Adrenal gland (tissue), 12 donors: Measurements from ENCODE around the gene MRPL36. TPM values are rescaled to one million over a fixed set of nuclear protein-coding genes. Genes with fewer than 3 reads are reported as not detected.

Experiments used
- DNase-seq, 7 donors: peaks; one replicate each; pipeline ENCODE4 v3.0.0-alpha.2; 2019 to 2020
- H3K27ac ChIP-seq, 5 donors: fragments of 200-600 bp; sonication (generic) in 4 of 5; 1 replicate in 3 of 5; 2 replicates in 2 of 5; pipeline versions ENCODE4 v1.5.1 to v1.8.0; 2016 to 2020; ENCODE audit warnings: mild to moderate bottlenecking in 1 of 5
- H3K27me3 ChIP-seq: fragments of 200-600 bp; 2 replicates; pipeline ENCODE4 v1.8.0; 2021
- H3K36me3 ChIP-seq, 2 donors: fragments of 200-600 bp; replicated peaks in 1 of 2; 1 replicate in 1 of 2; 2 replicates in 1 of 2; pipeline versions ENCODE4 v1.5.1 to v1.8.0; 2018 to 2022
- H3K4me1 ChIP-seq, 2 donors: fragments of 200-600 bp; replicated peaks in 1 of 2; 1 replicate in 1 of 2; 2 replicates in 1 of 2; pipeline versions ENCODE4 v1.5.1 to v1.8.0; 2018 to 2021
- H3K4me3 ChIP-seq, 4 donors: fragments of 200-600 bp; sonication (generic) in 3 of 4; one replicate each; pipeline ENCODE4 v1.5.1; 2016 to 2018
- H3K9me3 ChIP-seq, 3 donors: fragments of 200-600 bp; sonication (generic) in 1 of 3; replicated peaks in 1 of 3; 1 replicate in 2 of 3; 2 replicates in 1 of 3; pipeline versions ENCODE4 v1.5.1 to v1.8.0; 2016 to 2021
- POLR2A ChIP-seq, 2 donors: fragments of 450-650 bp; IDR thresholded peaks; one replicate each; pipeline ENCODE4 v1.6.1; 2017; ENCODE audit warnings: antibody characterized with exemption in 2 of 2, mild to moderate bottlenecking in 2 of 2, moderate library complexity in 1 of 2
- WGBS, 4 donors: extraction: QIAGEN DNeasy Blood & Tissue Kit in 2 of 4; methylation state at CpG; one replicate each; pipeline versions ENCODE4 v1.1.5 to v1.1.7; 2013 to 2017; 5-methylcytosine and 5-hydroxymethylcytosine counted together
- intact Hi-C, 2 donors: fragments of 100-400 bp; cut with DNase I; formaldehyde crosslinking; loops; one replicate each; pipeline versions ENCODE4 v1.14.1 to v1.15.0; 2022 to 2023
- polyA plus RNA-seq, 3 donors: library from polyadenylated mRNA; stranded (reverse); fragments of 200-250 nt in 2 of 3; fragments of 350-450 nt in 1 of 3; fragmentation: Illumina TruSeq in 1 of 3; extraction: RNeasy Lipid Tissue Mini Kit (QIAGEN cat#74804) in 1 of 3; gene quantifications; one replicate each; pipeline ENCODE4 v1.2.3, GENCODE V29; 2013 to 2014
- total RNA-seq, 9 donors: library from RNA; depleted of rRNA in 4 of 9; stranded (reverse); fragments of >200 nt in 4 of 9; fragments of 120-200 nt in 1 of 9; fragmentation: NEBNext Ultra II Directional in 1 of 9; extraction: Animal tissue kit (Norgen Biotek cat#: 25700) in 1 of 9; gene quantifications; one replicate each; pipeline versions ENCODE4 v1.1.0 to v1.2.4, GENCODE V29; 2013 to 2023
- TF ChIP-seq, protein P1 (sequence below), 6 experiments: fragments of 450-650 bp in 4 of 6; fragments of 200-600 bp in 2 of 6; sonication (generic) in 1 of 6; IDR thresholded peaks; 1 replicate in 5 of 6; 2 replicates in 1 of 6; pipeline versions ENCODE4 v1.5.1 to v1.8.0; 2016 to 2021; ENCODE audit warnings: antibody characterized with exemption in 6 of 6, mild to moderate bottlenecking in 2 of 6, moderate library complexity in 1 of 6
- donor health status: healthy with polysubstance abuse.
- donor health status: Bipolar disorder and iron deficiency.
- donor health status: DM: yes; HTN: yes; CAD: no.
- donor health status: DM: no; HTN: no; CAD: no.
- donor health status: DM: no; HTN: no; CAD: no.
- donor health status: DM: yes; HTN: yes; CAD: no.

MRPL36 gene
- total and polyA plus RNA-seq, 12 donors = 23.3 to 97.4 (median 61.3) TPM

DNA sequence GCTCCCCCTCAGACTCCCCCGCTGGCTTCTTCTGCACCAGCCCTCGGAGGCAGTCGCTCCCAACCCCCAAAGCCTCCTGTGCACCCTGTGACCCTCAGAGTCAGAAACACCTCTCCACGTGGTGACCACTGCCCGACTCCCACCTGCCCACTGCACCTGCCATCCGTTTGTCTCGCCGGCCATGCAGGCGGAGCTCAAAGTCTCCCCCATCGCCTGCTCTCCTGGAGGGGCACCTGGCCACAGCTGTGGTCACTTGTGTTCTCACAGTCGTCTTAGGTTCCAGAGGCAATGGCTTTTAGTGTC lies 38.2 kb downstream of the MRPL36 start:
- H3K9me3 ChIP-seq = no peaks in the 10 kb centered on the region
- WGBS, 4 donors = 69 to 80% (median 74%) methylated on average over 3 to 11 of the region's 11 CpGs
- TF ChIP-seq, protein P1, sequence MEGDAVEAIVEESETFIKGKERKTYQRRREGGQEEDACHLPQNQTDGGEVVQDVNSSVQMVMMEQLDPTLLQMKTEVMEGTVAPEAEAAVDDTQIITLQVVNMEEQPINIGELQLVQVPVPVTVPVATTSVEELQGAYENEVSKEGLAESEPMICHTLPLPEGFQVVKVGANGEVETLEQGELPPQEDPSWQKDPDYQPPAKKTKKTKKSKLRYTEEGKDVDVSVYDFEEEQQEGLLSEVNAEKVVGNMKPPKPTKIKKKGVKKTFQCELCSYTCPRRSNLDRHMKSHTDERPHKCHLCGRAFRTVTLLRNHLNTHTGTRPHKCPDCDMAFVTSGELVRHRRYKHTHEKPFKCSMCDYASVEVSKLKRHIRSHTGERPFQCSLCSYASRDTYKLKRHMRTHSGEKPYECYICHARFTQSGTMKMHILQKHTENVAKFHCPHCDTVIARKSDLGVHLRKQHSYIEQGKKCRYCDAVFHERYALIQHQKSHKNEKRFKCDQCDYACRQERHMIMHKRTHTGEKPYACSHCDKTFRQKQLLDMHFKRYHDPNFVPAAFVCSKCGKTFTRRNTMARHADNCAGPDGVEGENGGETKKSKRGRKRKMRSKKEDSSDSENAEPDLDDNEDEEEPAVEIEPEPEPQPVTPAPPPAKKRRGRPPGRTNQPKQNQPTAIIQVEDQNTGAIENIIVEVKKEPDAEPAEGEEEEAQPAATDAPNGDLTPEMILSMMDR (IDR thresholded peaks at IDR 0.05) = no peak
- no peak for TF ChIP-seq POLR2A (IDR thresholded peaks at IDR 0.05)
- no peak overlapping the region for H3K4me3 ChIP-seq
- no peaks in the 10 kb centered on the region for H3K36me3 ChIP-seq
- no peak overlapping the region for H3K27ac ChIP-seq
- intact Hi-C loops = loop anchor here in 1 of 2 donors (10.0 kb wide), 1 partner anchor 273 kb away; no protein-coding TSS in a partner anchor
- DNase-seq = peak in 1 of 7 donors; percentile 10
- H3K4me1 ChIP-seq = no peaks in the 10 kb centered on the region
- no peaks in the 10 kb centered on the region for H3K27me3 ChIP-seq

DNA sequence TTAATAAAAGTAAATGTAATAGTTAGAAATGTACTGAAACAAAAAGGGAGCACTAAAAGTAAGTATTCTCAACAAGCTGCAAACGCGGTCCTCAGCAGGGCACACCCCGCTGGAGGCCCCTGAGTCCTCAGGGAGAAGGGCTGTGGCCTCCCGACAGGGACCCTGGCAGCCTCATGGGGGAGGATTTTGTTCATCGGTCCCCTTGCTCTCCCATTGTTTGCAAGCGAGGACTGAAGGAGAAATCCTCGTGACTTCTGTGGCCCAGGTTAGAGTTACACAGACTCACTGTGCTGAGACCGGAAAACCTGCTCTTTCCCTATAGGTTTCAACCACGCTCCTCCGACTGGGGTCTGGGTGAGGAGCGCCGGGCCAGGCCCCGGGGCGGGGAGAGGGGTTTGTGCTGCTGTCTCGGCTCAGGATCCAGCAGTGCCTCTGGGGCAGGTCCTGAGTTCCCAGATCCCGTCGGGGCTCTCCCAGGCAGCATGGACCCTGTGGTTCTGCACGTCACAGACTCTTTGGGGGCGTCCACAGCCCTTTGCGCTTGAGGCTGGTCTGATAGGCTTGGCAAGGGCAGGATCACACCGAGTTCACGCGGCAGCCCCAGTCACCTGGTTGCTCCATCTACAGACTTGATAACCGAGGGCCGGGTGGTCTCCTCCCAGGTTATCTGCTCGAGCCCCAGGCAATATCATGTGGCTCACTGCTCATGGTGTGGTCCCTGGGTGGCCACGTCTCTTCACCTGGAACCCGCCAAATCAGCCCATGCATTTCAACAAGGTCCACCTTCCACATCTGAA lies 38.8 kb downstream of the MRPL36 start:
- no peaks in the 10 kb centered on the region for H3K27me3 ChIP-seq
- 62 to 81% (median 76%) methylated on average over 20 to 28 of the region's 28 CpGs for WGBS, 4 donors
- intact Hi-C loops = loop anchor here in 1 of 2 donors (10.0 kb wide), 1 partner anchor 274 kb away; no protein-coding TSS in a partner anchor

DNA sequence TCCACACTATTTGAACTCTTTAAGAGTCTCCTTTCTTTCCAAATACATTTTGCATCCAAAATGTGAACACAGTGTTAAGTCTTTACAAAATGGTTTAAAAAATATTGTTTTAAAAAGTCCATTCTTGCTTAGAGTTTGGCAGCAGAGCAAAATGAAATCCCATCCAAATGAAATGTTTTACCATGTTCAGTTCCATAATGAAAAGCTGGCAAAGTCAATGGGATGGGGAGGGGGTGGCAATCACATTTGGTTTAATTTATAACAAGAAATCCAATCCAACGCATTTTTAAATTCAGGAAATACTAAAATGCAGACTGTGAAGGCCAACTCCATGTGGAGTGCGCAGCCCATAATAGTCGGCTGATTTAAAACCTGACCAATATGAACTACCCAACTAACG lies 39.4 kb downstream of the MRPL36 start:
- intact Hi-C loops = loop anchor here in 1 of 2 donors (10.0 kb wide), 1 partner anchor 275 kb away; no protein-coding TSS in a partner anchor

More for the DNA sequence above, 38.8 kb downstream of the MRPL36 start:
- no peaks in the 10 kb centered on the region for H3K9me3 ChIP-seq
- no peak overlapping the region for H3K4me3 ChIP-seq
- peak in 3 of 7 donors; percentile 4 to 15 (median 12) for DNase-seq
- no peaks in the 10 kb centered on the region for H3K4me1 ChIP-seq
- TF ChIP-seq POLR2A (IDR thresholded peaks at IDR 0.05) = no peak
- TF ChIP-seq, protein P1 (IDR thresholded peaks at IDR 0.05) = no peak
- H3K36me3 ChIP-seq = no peaks in the 10 kb centered on the region
- no peak overlapping the region for H3K27ac ChIP-seq

DNA sequence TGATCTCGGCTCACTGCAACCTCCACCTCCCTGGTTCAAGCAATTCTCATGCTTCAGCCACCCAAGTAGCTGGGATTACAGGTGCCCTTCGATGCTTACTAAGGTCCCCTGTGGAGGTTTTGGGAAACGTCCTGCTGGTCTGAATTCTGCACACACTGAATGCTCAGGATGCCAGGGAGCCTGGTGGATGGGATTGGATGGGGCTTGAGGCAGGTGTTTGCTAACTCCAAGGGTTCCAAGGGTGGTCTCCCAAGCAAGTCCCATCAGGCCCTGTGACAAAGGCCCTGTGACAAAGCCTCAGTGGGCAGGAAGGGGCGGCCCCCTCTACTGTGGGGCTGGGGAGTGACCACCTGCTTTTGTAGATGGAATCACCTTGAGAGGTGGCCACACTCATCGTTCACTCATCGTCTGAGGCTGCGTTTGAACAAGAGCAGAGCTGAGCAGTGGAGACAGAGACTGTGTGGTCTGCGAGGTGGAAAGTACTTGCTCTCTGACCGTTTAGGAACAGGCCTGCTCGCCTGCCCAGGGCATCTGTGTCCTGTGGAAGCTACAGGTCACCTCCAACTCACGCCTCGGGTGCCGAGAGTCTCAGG lies 40.2 kb downstream of the MRPL36 start:
- Histone ChIP-seq H3K4me1 (no peaks in the 10 kb centered on the region), H3K9me3 (no peaks in the 10 kb centered on the region), H3K4me3 (no peak overlapping the region), H3K36me3 (no peaks in the 10 kb centered on the region), H3K27me3 (no peaks in the 10 kb centered on the region), H3K27ac (no peak overlapping the region)
- TF ChIP-seq POLR2A (IDR thresholded peaks at IDR 0.05) = no peak
- TF ChIP-seq, protein P1 (IDR thresholded peaks at IDR 0.05) = no peak
- DNase-seq = peak in 2 of 7 donors; percentile 4 to 23
- WGBS, 4 donors = 72 to 82% (median 77%) methylated on average over 12 to 13 of the region's 13 CpGs
- intact Hi-C loops = no loop called here

More for the DNA sequence above, 39.4 kb downstream of the MRPL36 start:
- Histone ChIP-seq H3K4me3 (no peak overlapping the region), H3K36me3 (no peaks in the 10 kb centered on the region), H3K27me3 (no peaks in the 10 kb centered on the region), H3K27ac (no peak overlapping the region), H3K9me3 (no peaks in the 10 kb centered on the region), H3K4me1 (no peaks in the 10 kb centered on the region)
- TF ChIP-seq POLR2A (IDR thresholded peaks at IDR 0.05) = no peak
- TF ChIP-seq, protein P1 (IDR thresholded peaks at IDR 0.05) = no peak
- no peak for DNase-seq
- WGBS, 4 donors = 74 to 79% (median 78%) methylated on average over 4 of the region's 4 CpGs
